H1 (cell line): ENCODE measurements around the gene SMYD3. TPM values are rescaled to one million over a fixed set of nuclear protein-coding genes. Genes with fewer than 3 reads are reported as not detected.

Experiments
- CTCF ChIA-PET: fragments of 300-600 bp; sonication (Branson Sonifier 250); formaldehyde crosslinking; loops from one replicate; lab custom pipeline; 2021; ENCODE audit not compliant: partially characterized antibody; lab: Charles Lee
- POLR2A ChIA-PET: fragments of 300-600 bp; sonication (Branson Sonifier 250); formaldehyde crosslinking; loops from one replicate; lab custom pipeline; 2021; ENCODE audit warnings: inconsistent platforms; ENCODE audit not compliant: partially characterized antibody; lab: Charles Lee
- DNase-seq, 2 experiments: peaks; one replicate each; pipeline versions ENCODE4 v3.0.0 to v3.0.0-alpha.2; 2010 to 2022; ENCODE audit warnings: low spot score in 2 of 2, low read depth in 1 of 2, mixed read lengths in 1 of 2
- FAIRE-seq: peaks from 2 replicates; lab custom pipeline; 2011; peaks lifted over from hg19 to GRCh38; lab: Jason Lieb, UNC
- H2AFZ ChIP-seq: 2 replicates; pipeline ENCODE4 v1.8.1; 2012; ENCODE audit warnings: low read length, inconsistent platforms
- H2AK5ac ChIP-seq: 2 replicates; pipeline ENCODE4 v1.6.1; 2013; ENCODE audit warnings: low read depth, low read length
- H2BK120ac ChIP-seq: replicated peaks from 2 replicates; pipeline ENCODE3; 2013; ENCODE audit warnings: low read depth, low read length, inconsistent platforms
- H2BK12ac ChIP-seq: 2 replicates; pipeline ENCODE4 v1.6.1; 2013; ENCODE audit warnings: low read depth, low read length
- H2BK15ac ChIP-seq: 2 replicates; pipeline ENCODE4 v1.6.1; 2013; ENCODE audit warnings: low read length
- H2BK20ac ChIP-seq: 2 replicates; pipeline ENCODE4 v1.6.1; 2013; ENCODE audit warnings: low read length
- H2BK5ac ChIP-seq: 2 replicates; pipeline ENCODE4 v1.6.1; 2013; ENCODE audit warnings: low read depth, low read length
- H3K14ac ChIP-seq: 2 replicates; pipeline ENCODE4 v1.6.1; 2013; ENCODE audit warnings: inconsistent platforms; ENCODE audit not compliant: insufficient read length
- H3K18ac ChIP-seq: 2 replicates; pipeline ENCODE4 v1.6.1; 2013; ENCODE audit warnings: low read length; ENCODE audit errors: extremely low read depth
- H3K23ac ChIP-seq: 2 replicates; pipeline ENCODE4 v1.6.1; 2013; ENCODE audit warnings: inconsistent platforms; ENCODE audit not compliant: insufficient read length
- H3K23me2 ChIP-seq: 2 replicates; pipeline ENCODE4 v1.6.1; 2013; ENCODE audit warnings: low read depth, low read length
- H3K27ac ChIP-seq: 2 replicates; pipeline ENCODE4 v1.6.1; 2011; ENCODE audit warnings: low read depth, low read length, inconsistent platforms
- H3K27me3 ChIP-seq, 4 experiments: replicated peaks in 1 of 4; 1 replicate in 1 of 4; 2 replicates in 3 of 4; pipeline versions ENCODE4 v1.6.1 to v1.8.1; 2011 to 2013; ENCODE audit warnings: low read length in 3 of 4, mild to moderate bottlenecking in 3 of 4, inconsistent platforms in 2 of 4, mixed read lengths in 2 of 4, moderate library complexity in 1 of 4; ENCODE audit not compliant: control insufficient read depth in 3 of 4, insufficient read depth in 3 of 4; ENCODE audit errors: extremely low read depth in 1 of 4
- H3K36me3 ChIP-seq, 4 experiments: 2 replicates each; pipeline versions ENCODE4 v1.6.1 to v1.8.1; 2011 to 2013; ENCODE audit warnings: mild to moderate bottlenecking in 4 of 4, low read length in 3 of 4, moderate library complexity in 2 of 4, control low read depth in 1 of 4, inconsistent platforms in 1 of 4; ENCODE audit not compliant: insufficient read depth in 4 of 4, control insufficient read depth in 2 of 4
- H3K4ac ChIP-seq: replicated peaks from 2 replicates; pipeline ENCODE3; 2013; ENCODE audit warnings: low read length, low read depth, mixed read lengths, inconsistent platforms; ENCODE audit not compliant: insufficient read length
- H3K4me1 ChIP-seq, 4 experiments: replicated peaks in 1 of 4; 1 replicate in 1 of 4; 2 replicates in 3 of 4; pipeline versions ENCODE4 v1.6.1 to v1.8.1; 2011 to 2013; ENCODE audit warnings: low read length in 3 of 4, inconsistent platforms in 2 of 4, mixed read lengths in 1 of 4; ENCODE audit not compliant: insufficient read depth in 4 of 4, control insufficient read depth in 3 of 4
- H3K4me2 ChIP-seq, 2 experiments: 2 replicates each; pipeline versions ENCODE4 v1.6.1 to v1.8.1; 2011 to 2013; ENCODE audit warnings: low read depth in 2 of 2, low read length in 2 of 2, control low read depth in 1 of 2, inconsistent platforms in 1 of 2, mild to moderate bottlenecking in 1 of 2; ENCODE audit not compliant: insufficient read depth in 1 of 2
- H3K4me3 ChIP-seq, 4 experiments: fragments of 200-600, 300-600 bp in 1 of 4; sonication (generic), shearing (Covaris generic), sonication (Bioruptor Twin) in 1 of 4; 2 replicates each; pipeline versions ENCODE4 v1.5.1 to v1.8.1; 2011 to 2016; ENCODE audit warnings: low read length in 4 of 4, low read depth in 3 of 4, control low read depth in 2 of 4, inconsistent platforms in 2 of 4, mild to moderate bottlenecking in 2 of 4, mixed read lengths in 1 of 4, moderate library complexity in 1 of 4; ENCODE audit not compliant: insufficient read depth in 2 of 4; ENCODE audit errors: extremely low read depth in 1 of 4
- H3K56ac ChIP-seq: replicated peaks from 2 replicates; pipeline ENCODE3; 2013; ENCODE audit warnings: low read depth, mild to moderate bottlenecking, mixed read lengths, low read length, inconsistent platforms; ENCODE audit not compliant: insufficient read length
- H3K79me1 ChIP-seq: 2 replicates; pipeline ENCODE4 v1.6.1; 2013; ENCODE audit warnings: low read depth, low read length, control low read depth
- H3K79me2 ChIP-seq, 2 experiments: 2 replicates each; pipeline versions ENCODE4 v1.6.1 to v1.8.1; 2012 to 2013; ENCODE audit warnings: low read length in 2 of 2, mild to moderate bottlenecking in 2 of 2, inconsistent platforms in 1 of 2; ENCODE audit not compliant: insufficient read depth in 2 of 2, control insufficient read depth in 1 of 2
- H3K9ac ChIP-seq, 4 experiments: replicated peaks in 1 of 4; 1 replicate in 1 of 4; 2 replicates in 3 of 4; pipeline versions ENCODE4 v1.6.1 to v1.8.1; 2011 to 2013; ENCODE audit warnings: low read depth in 3 of 4, low read length in 3 of 4, control low read depth in 2 of 4, mild to moderate bottlenecking in 2 of 4, moderate library complexity in 2 of 4, inconsistent platforms in 1 of 4; ENCODE audit errors: extremely low read depth in 1 of 4
- H3K9me3 ChIP-seq, 2 experiments: 2 replicates each; pipeline versions ENCODE4 v1.6.1 to v1.8.1; 2012 to 2013; ENCODE audit warnings: mild to moderate bottlenecking in 2 of 2, moderate library complexity in 2 of 2, control low read depth in 1 of 2, inconsistent platforms in 1 of 2, low read depth in 1 of 2, low read length in 1 of 2, mixed read lengths in 1 of 2; ENCODE audit not compliant: insufficient read depth in 2 of 2
- H4K20me1 ChIP-seq, 2 experiments: replicated peaks in 1 of 2; 2 replicates each; pipeline versions ENCODE3 to v1.8.1; 2011 to 2013; ENCODE audit warnings: inconsistent platforms in 2 of 2, low read length in 2 of 2, mild to moderate bottlenecking in 1 of 2; ENCODE audit not compliant: insufficient read depth in 2 of 2, control insufficient read depth in 1 of 2
- H4K5ac ChIP-seq: 2 replicates; pipeline ENCODE4 v1.6.1; 2013; ENCODE audit warnings: low read length, low read depth, mixed read lengths, inconsistent platforms; ENCODE audit not compliant: insufficient read length
- H4K8ac ChIP-seq: 2 replicates; pipeline ENCODE4 v1.8.0; 2013; ENCODE audit warnings: mild to moderate bottlenecking, moderate library complexity, low read length, inconsistent platforms; ENCODE audit not compliant: insufficient read depth; ENCODE audit errors: extremely low read depth
- H4K91ac ChIP-seq: replicated peaks from 2 replicates; pipeline ENCODE3; 2013; ENCODE audit warnings: low read length, mixed read lengths, inconsistent platforms; ENCODE audit not compliant: insufficient read length
- SP1 ChIP-seq: IDR thresholded peaks from 2 replicates; pipeline ENCODE4 v1.6.1; 2011; ENCODE audit warnings: low read depth, low read length
- WGBS, 2 experiments: shearing (Covaris generic) in 1 of 2; methylation state at CpG; one replicate each; pipeline versions ENCODE4 v1.1.6 to v1.1.7; 2013 to 2015; ENCODE audit warnings: low lambda C conversion rate in 2 of 2, mixed read lengths in 2 of 2, inconsistent platforms in 1 of 2, low coverage in 1 of 2, missing lambda C conversion rate in 1 of 2; ENCODE audit not compliant: insufficient replicate concordance in 2 of 2, insufficient coverage in 1 of 2, insufficient read length in 1 of 2; ENCODE audit errors: extremely low coverage in 1 of 2, missing lambda C conversion rate in 1 of 2; 5-methylcytosine and 5-hydroxymethylcytosine counted together
- polyA plus RNA-seq, 7 experiments: library from polyadenylated mRNA; depleted of rRNA in 3 of 7; stranded (reverse) in 5 of 7; unstranded in 2 of 7; fragments of >200 nt in 5 of 7; fragments of 200-250 nt in 2 of 7; gene quantifications; 1 replicate in 5 of 7; 2 replicates in 1 of 7; 4 replicates in 1 of 7; pipeline versions ENCODE4 v1.2.1 to v1.2.3, GENCODE V29; 2011 to 2013; ENCODE audit warnings: missing spikeins in 2 of 7, mixed read lengths in 2 of 7
- total RNA-seq: library from RNA; stranded (reverse); fragmentation: NEBNext Ultra II Directional; extraction: Animal tissue kit (Norgen Biotek cat#: 25700); gene quantifications from 2 replicates; pipeline ENCODE4 v1.2.1, GENCODE V29; 2021
- TF ChIP-seq, protein P1 (sequence below): IDR thresholded peaks from 2 replicates; pipeline ENCODE4 v1.6.1; 2011; ENCODE audit warnings: low read length, improper control_type of control experiment

Gene SMYD3
- total and polyA plus RNA-seq, 2 of the 8 experiments (the other 6 are each of a cell fraction or from before 2014, with no cell fraction given): 17.3 to 25.4 TPM

DNA sequence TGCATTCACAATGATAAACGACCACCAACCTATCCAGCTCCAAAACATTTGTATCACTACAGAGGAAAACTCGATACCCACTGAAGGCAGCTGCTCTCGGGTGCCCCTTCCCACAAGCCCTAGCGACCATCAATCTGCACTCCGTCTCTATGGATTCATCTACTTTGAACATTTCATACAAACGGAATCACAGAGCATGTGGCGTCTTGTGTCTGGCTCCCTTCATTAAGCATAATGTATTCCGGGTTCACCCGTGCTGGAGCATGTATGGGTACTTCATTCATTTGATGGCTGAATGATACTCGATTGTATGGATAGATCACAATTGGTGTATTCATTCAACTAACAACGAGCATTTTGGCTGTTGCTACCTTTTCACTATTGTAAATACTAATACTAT lies 340.2 kb downstream of the SMYD3 start:
- FAIRE-seq: no peak
- no peak overlapping the region for H3K9ac ChIP-seq
- no peaks in the 10 kb centered on the region for H3K36me3 ChIP-seq
- no peak overlapping the region for H3K27ac ChIP-seq
- H3K23me2 ChIP-seq: no peaks in the 10 kb centered on the region
- WGBS, 2 experiments: 94% methylated on average over 11 of the region's 11 CpGs; no CpG with 5 or more reads in 1 of the 2 experiments
- no peak overlapping the region for H3K4me2 ChIP-seq
- no peak overlapping the region for H4K91ac ChIP-seq
- H3K4me1 ChIP-seq: no peaks in the 10 kb centered on the region
- no peak overlapping the region for H2BK5ac ChIP-seq
- no peak overlapping the region for H4K5ac ChIP-seq
- no peak overlapping the region for H2AFZ ChIP-seq
- no peak overlapping the region for H2BK15ac ChIP-seq
- H3K18ac ChIP-seq: no peak overlapping the region
- H4K20me1 ChIP-seq: no peaks in the 10 kb centered on the region
- no peak overlapping the region for H3K56ac ChIP-seq
- H2AK5ac ChIP-seq: no peak overlapping the region
- no peak overlapping the region for H4K8ac ChIP-seq
- H3K4me3 ChIP-seq: no peak overlapping the region
- no peaks in the 10 kb centered on the region for H3K79me2 ChIP-seq
- ChIA-PET POLR2A (no interaction called here), CTCF (interaction anchor here (1.0 kb wide), 1 partner anchor 12 kb away, joined by 3 read pairs; no protein-coding TSS in a partner anchor)
- H3K23ac ChIP-seq: no peak overlapping the region
- H3K14ac ChIP-seq: no peak overlapping the region
- no peaks in the 10 kb centered on the region for H3K79me1 ChIP-seq
- no peaks in the 10 kb centered on the region for H3K27me3 ChIP-seq
- no peak overlapping the region for H3K4ac ChIP-seq
- H2BK12ac ChIP-seq: no peak overlapping the region
- H3K9me3 ChIP-seq: no peaks in the 10 kb centered on the region
- H2BK120ac ChIP-seq: no peak overlapping the region
- no peak overlapping the region for H2BK20ac ChIP-seq
- no peak for DNase-seq
- TF ChIP-seq, protein P1, sequence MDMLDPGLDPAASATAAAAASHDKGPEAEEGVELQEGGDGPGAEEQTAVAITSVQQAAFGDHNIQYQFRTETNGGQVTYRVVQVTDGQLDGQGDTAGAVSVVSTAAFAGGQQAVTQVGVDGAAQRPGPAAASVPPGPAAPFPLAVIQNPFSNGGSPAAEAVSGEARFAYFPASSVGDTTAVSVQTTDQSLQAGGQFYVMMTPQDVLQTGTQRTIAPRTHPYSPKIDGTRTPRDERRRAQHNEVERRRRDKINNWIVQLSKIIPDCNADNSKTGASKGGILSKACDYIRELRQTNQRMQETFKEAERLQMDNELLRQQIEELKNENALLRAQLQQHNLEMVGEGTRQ: no peak
- no peak for TF ChIP-seq SP1
